ENCODE measurements around the gene DISP2. TPM values are rescaled to one million over a fixed set of nuclear protein-coding genes. Genes with fewer than 3 reads are reported as not detected.

DISP2 gene
- total and polyA plus RNA-seq, 2 experiments from 2014 or later: 1.3 to 2.2 TPM

- no peak overlapping the region for H3K4me2 ChIP-seq
- H3K9me3 Mint-ChIP-seq: no peaks in the 10 kb centered on the region
- H3K27ac Mint-ChIP-seq: no peak overlapping the region
- DNase-seq (ENCODE audit: low spot score) (no peak), ATAC-seq (no peak)
- peaks cover 11% of the 10 kb centered on the region for H3K4me1 ChIP-seq (ENCODE audit: insufficient read depth)
- H3K4me3 ChIP-seq: no peak overlapping the region
- peaks cover 3% of the 10 kb centered on the region; the same call in 1 of the 2 replicates for H3K27me3 ChIP-seq (ENCODE audit: insufficient read depth)
- H3K27me3 Mint-ChIP-seq (ENCODE audit: insufficient read depth, low read depth, poor library complexity): peaks cover 4% of the 10 kb centered on the region
- H3K4me1 Mint-ChIP-seq: peaks cover 13% of the 10 kb centered on the region
- 0 out of 2 replicates have a peak, but pooled peaks cover 8% of the 10 kb centered on the region for H3K9me2 ChIP-seq (ENCODE audit: insufficient read depth)
- no peaks in the 10 kb centered on the region for H3K36me3 Mint-ChIP-seq (ENCODE audit: low read depth)
- TF ChIP-seq ZNF462 (CRISPR knock-in tag; IDR thresholded peaks at IDR 0.05): no peak
- no peak for TF ChIP-seq EZH2phosphoT487 (IDR thresholded peaks at IDR 0.05; ENCODE audit: unreplicated experiment)
- no peak for TF ChIP-seq POLR2AphosphoS5 (IDR thresholded peaks at IDR 0.05; ENCODE audit: low read depth)
- TF ChIP-seq ZNF331 (CRISPR knock-in tag; IDR thresholded peaks at IDR 0.05; ENCODE audit: low read depth): no peak
- TF ChIP-seq ETS1 (IDR thresholded peaks at IDR 0.05): no peak
- TF ChIP-seq CTCF (conservative IDR thresholded peaks at IDR 0.05; ENCODE audit: low read depth in 2 of 2): no peak
- TF ChIP-seq REST (IDR thresholded peaks at IDR 0.05; ENCODE audit: unreplicated experiment): no peak
- H3K79me2 ChIP-seq (replicated peaks; ENCODE audit: insufficient read depth): no peaks in the 10 kb centered on the region
- no peak overlapping the region for H3K4me3 Mint-ChIP-seq
- peak overlapping the region; percentile 28; the same call in 1 of the 2 replicates for H2AFZ ChIP-seq
- no peak overlapping the region for H3K27ac ChIP-seq (ENCODE audit: low read depth)
- H3K36me3 ChIP-seq (ENCODE audit: insufficient read depth): no peaks in the 10 kb centered on the region
- H4K20me1 ChIP-seq (replicated peaks; ENCODE audit: insufficient read depth): no peaks in the 10 kb centered on the region
- 0 out of 2 replicates have a peak, but pooled peaks cover 5% of the 10 kb centered on the region for H3F3A ChIP-seq (replicated peaks; ENCODE audit: low read depth)
Measured at GRCh38 chr15:40313531-40314398, 44.3 kb upstream of the DISP2 start.

Measured in GM23338 (cell line).